Activated CD4-positive, alpha-beta T cell treated with anti-CD3 and anti-CD28 coated beads for 1 hour (primary cell): Measurements from ENCODE around the gene GNA14.

Experiments
- DNase-seq: peaks from one replicate; pipeline ENCODE4 v3.0.0-alpha.2; 2020

Gene GNA14

DNA sequence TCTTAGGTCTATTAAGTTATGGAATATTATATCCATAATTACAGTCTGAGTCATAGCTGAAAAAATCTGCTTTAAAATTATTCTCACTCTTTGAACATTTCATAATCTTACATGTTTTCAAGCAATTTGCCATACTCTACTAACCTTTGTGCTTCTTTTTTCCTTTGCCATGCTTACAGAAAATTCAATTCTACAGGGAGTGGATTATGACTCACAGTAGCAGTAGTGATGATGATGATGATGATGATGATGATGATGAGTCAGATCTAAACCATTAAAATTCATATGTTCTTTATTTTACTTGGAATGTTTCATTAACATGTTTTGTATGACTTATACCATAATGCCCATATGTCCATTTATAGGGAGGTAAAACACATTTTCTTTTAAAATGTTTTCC is 263.7 kb downstream of the GNA14 start:
- DNase-seq, result no peak

DNA sequence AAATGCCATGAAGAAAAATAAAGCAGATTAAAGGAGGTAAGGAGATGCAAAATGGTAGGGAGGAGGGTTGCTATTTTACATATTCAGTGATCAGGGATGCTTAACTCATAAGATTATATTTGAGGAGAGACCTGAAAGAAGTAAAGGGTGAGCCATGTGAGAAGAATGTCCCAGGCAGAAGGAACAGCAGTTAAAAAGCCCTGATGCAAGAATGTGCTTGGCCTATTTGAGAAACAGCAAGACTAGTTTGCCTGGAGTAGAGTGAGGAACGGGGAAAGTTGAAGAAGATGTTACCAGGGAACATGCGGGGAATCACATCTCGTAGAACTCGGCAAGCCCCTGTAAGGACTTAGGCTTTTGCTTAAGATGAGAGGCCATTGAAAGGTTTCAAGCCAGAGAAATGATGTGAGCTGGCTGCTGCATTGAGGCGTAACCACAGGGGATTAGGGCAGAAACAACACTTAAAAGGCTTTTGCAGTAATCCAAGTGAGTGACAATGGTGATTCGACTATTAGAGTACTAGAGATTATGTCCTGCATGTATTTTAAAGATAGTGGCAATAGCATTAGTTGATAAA is 272.1 kb downstream of the GNA14 start:
- DNase-seq, result no peak

GRCh38 chr9:77374266-77374665 is 273.9 kb downstream of the GNA14 start:
- no peak for DNase-seq
